IMR-90 (cell line): Measurements from ENCODE around the gene DOCK4. TPM values are rescaled to one million over a fixed set of nuclear protein-coding genes. Genes with fewer than 3 reads are reported as not detected.

Experiments
- ATAC-seq: fragments of 200-7000 bp; cut with Tn5 transposase; 2 replicates; pipeline ENCODE4 v1.9.1; 2020; ENCODE audit warnings: low read depth, mild to moderate bottlenecking, moderate library complexity
- BruUV-seq: library from RNA; stranded (reverse); fragments of 400-500 nt; replicated peaks from 2 replicates; lab custom pipeline; 2021; lab: Mats Ljungman, UMichigan
- CTCF ChIA-PET: fragments of 300-600 bp; formaldehyde crosslinking; extraction: SDS; loops from one replicate; lab custom pipeline; 2021; ENCODE audit warnings: antibody characterized with exemption; lab: Yijun Ruan, JAX
- POLR2A ChIA-PET: fragments of 300-600 bp; sonication (Branson Sonifier 250); formaldehyde crosslinking; loops from one replicate; lab custom pipeline; 2022; ENCODE audit warnings: antibody characterized with exemption; ENCODE audit not compliant: unreplicated experiment; lab: Charles Lee
- DNase-seq: peaks from one replicate; pipeline ENCODE4 v3.0.0; 2013
- H2AFZ ChIP-seq: replicated peaks from 2 replicates; pipeline ENCODE3; 2013; ENCODE audit warnings: low read length, mild to moderate bottlenecking; ENCODE audit not compliant: poor library complexity
- H2AK5ac ChIP-seq: 2 replicates; pipeline ENCODE4 v1.6.1; 2013; ENCODE audit warnings: low read depth, low read length, inconsistent platforms
- H2AK9ac ChIP-seq: replicated peaks from 2 replicates; pipeline ENCODE3; 2013; ENCODE audit warnings: mild to moderate bottlenecking, low read depth, low read length, moderate library complexity; ENCODE audit not compliant: poor library complexity
- H2BK120ac ChIP-seq: 2 replicates; pipeline ENCODE4 v1.6.1; 2013; ENCODE audit warnings: low read depth, low read length, inconsistent platforms
- H2BK15ac ChIP-seq: 3 replicates; pipeline ENCODE4 v1.6.1; 2013; ENCODE audit warnings: low read depth, low read length, inconsistent platforms
- H2BK20ac ChIP-seq: 2 replicates; pipeline ENCODE4 v1.6.1; 2013; ENCODE audit warnings: low read depth, mild to moderate bottlenecking, inconsistent platforms, low read length, moderate library complexity
- H2BK5ac ChIP-seq: 2 replicates; pipeline ENCODE4 v1.6.1; 2013; ENCODE audit warnings: mild to moderate bottlenecking, low read depth, low read length, inconsistent platforms; ENCODE audit not compliant: poor library complexity, severe bottlenecking
- H3K14ac ChIP-seq: replicated peaks from 2 replicates; pipeline ENCODE4 v1.6.1; 2013; ENCODE audit warnings: low read depth, low read length, inconsistent platforms
- H3K18ac ChIP-seq: 2 replicates; pipeline ENCODE4 v1.6.1; 2013; ENCODE audit warnings: low read depth, low read length, control low read depth
- H3K23ac ChIP-seq: 2 replicates; pipeline ENCODE4 v1.6.1; 2013; ENCODE audit warnings: low read depth, low read length, inconsistent platforms
- H3K27ac ChIP-seq: 2 replicates; pipeline ENCODE4 v1.5.1; 2013; ENCODE audit warnings: mild to moderate bottlenecking, control low read depth, low read length; ENCODE audit not compliant: insufficient read depth
- H3K27me3 ChIP-seq: 2 replicates; pipeline ENCODE4 v1.6.1; 2013; ENCODE audit warnings: low read length; ENCODE audit not compliant: control insufficient read depth, insufficient read depth
- H3K36me3 ChIP-seq: 2 replicates; pipeline ENCODE4 v1.6.1; 2013; ENCODE audit warnings: low read length, mixed read lengths; ENCODE audit not compliant: control insufficient read depth, insufficient read depth
- H3K4ac ChIP-seq: 2 replicates; pipeline ENCODE4 v1.6.1; 2013; ENCODE audit warnings: low read depth, low read length, inconsistent platforms
- H3K4me1 ChIP-seq: 2 replicates; pipeline ENCODE4 v1.6.1; 2013; ENCODE audit warnings: low read length, mixed read lengths; ENCODE audit not compliant: control insufficient read depth, insufficient read depth
- H3K4me2 ChIP-seq: 2 replicates; pipeline ENCODE4 v1.6.1; 2013; ENCODE audit warnings: low read depth, mild to moderate bottlenecking, control low read depth, low read length, moderate library complexity
- H3K4me3 ChIP-seq: 2 replicates; pipeline ENCODE4 v1.5.1; 2013; ENCODE audit warnings: low read depth, mild to moderate bottlenecking, control low read depth, low read length, moderate library complexity; ENCODE audit not compliant: insufficient read depth
- H3K56ac ChIP-seq: 2 replicates; pipeline ENCODE4 v1.6.1; 2013; ENCODE audit warnings: low read length, inconsistent platforms; ENCODE audit not compliant: insufficient read depth; ENCODE audit errors: extremely low read depth
- H3K79me1 ChIP-seq, 2 experiments: 2 replicates each; pipeline ENCODE4 v1.6.1; 2013; ENCODE audit warnings: low read length in 2 of 2, inconsistent platforms in 1 of 2, low read depth in 1 of 2
- H3K9ac ChIP-seq: 2 replicates; pipeline ENCODE4 v1.6.1; 2013; ENCODE audit warnings: low read depth, low read length, control low read depth
- H3K9me1 ChIP-seq: 2 replicates; pipeline ENCODE4 v1.6.1; 2013; ENCODE audit warnings: low read length, inconsistent platforms; ENCODE audit not compliant: insufficient read depth
- H3K9me3 ChIP-seq: 2 replicates; pipeline ENCODE4 v1.6.1; 2013; ENCODE audit warnings: low read length; ENCODE audit not compliant: control insufficient read depth, insufficient read depth
- H4K20me1 ChIP-seq: 2 replicates; pipeline ENCODE4 v1.6.1; 2013; ENCODE audit warnings: low read length, inconsistent platforms; ENCODE audit not compliant: insufficient read depth
- H4K5ac ChIP-seq: 2 replicates; pipeline ENCODE4 v1.6.1; 2013; ENCODE audit warnings: mild to moderate bottlenecking, low read depth, low read length, control low read depth
- H4K8ac ChIP-seq, 2 experiments: 2 replicates each; pipeline ENCODE4 v1.6.1; 2013; ENCODE audit warnings: low read depth in 2 of 2, low read length in 2 of 2, control low read depth in 1 of 2, inconsistent platforms in 1 of 2
- H4K91ac ChIP-seq: 2 replicates; pipeline ENCODE4 v1.6.1; 2013; ENCODE audit warnings: low read depth, low read length, inconsistent platforms; ENCODE audit not compliant: insufficient read depth
- BHLHE40 ChIP-seq: fragments of 150-350 bp; IDR thresholded peaks from 2 replicates; pipeline ENCODE4 v1.6.1; 2016; ENCODE audit warnings: mild to moderate bottlenecking, low read depth, low read length
- CEBPB ChIP-seq: IDR thresholded peaks from 2 replicates; pipeline ENCODE4 v1.6.1; 2012; ENCODE audit warnings: low read depth, low read length, improper control_type of control experiment
- CHD1 ChIP-seq: IDR thresholded peaks from 2 replicates; pipeline ENCODE4 v1.6.1; 2012; ENCODE audit warnings: low read depth, low read length, improper control_type of control experiment
- FOS ChIP-seq: fragments of 150-350 bp; IDR thresholded peaks from 2 replicates; pipeline ENCODE4 v1.6.1; 2016; ENCODE audit warnings: low read depth, low read length
- MAFK ChIP-seq: IDR thresholded peaks from 2 replicates; pipeline ENCODE4 v1.6.1; 2012; ENCODE audit warnings: low read depth, low read length, improper control_type of control experiment
- MAZ ChIP-seq: IDR thresholded peaks from 2 replicates; pipeline ENCODE4 v1.6.1; 2012; ENCODE audit warnings: low read depth, mild to moderate bottlenecking, low read length, improper control_type of control experiment, moderate library complexity, borderline replicate concordance
- MXI1 ChIP-seq: IDR thresholded peaks from 2 replicates; pipeline ENCODE4 v1.6.1; 2012; ENCODE audit warnings: low read depth, mild to moderate bottlenecking, low read length, moderate library complexity, borderline replicate concordance
- NFE2L2 ChIP-seq: fragments of 150-350 bp; IDR thresholded peaks from 2 replicates; pipeline ENCODE4 v1.6.1; 2016; ENCODE audit warnings: low read depth, mild to moderate bottlenecking, low read length
- POLR2A ChIP-seq: IDR thresholded peaks from 2 replicates; pipeline ENCODE4 v1.6.1; 2012; ENCODE audit warnings: mild to moderate bottlenecking, low read depth, low read length
- RAD21 ChIP-seq: IDR thresholded peaks from 2 replicates; pipeline ENCODE4 v1.6.1; 2012; ENCODE audit warnings: low read length, improper control_type of control experiment
- RCOR1 ChIP-seq: IDR thresholded peaks from 2 replicates; pipeline ENCODE4 v1.6.1; 2012; ENCODE audit warnings: mild to moderate bottlenecking, low read length, improper control_type of control experiment; ENCODE audit not compliant: insufficient replicate concordance
- RFX5 ChIP-seq: IDR thresholded peaks from 2 replicates; pipeline ENCODE4 v1.8.0; 2012; ENCODE audit warnings: low read depth, mild to moderate bottlenecking, low read length, moderate library complexity
- SMC3 ChIP-seq: fragments of 150-350 bp; IDR thresholded peaks from 2 replicates; pipeline ENCODE4 v1.6.1; 2016; ENCODE audit warnings: low read depth, mild to moderate bottlenecking, antibody characterized with exemption, low read length, moderate library complexity
- WGBS, 2 experiments: methylation state at CpG; one replicate each; pipeline versions ENCODE4 v1.1.5 to v1.1.7; 2013; ENCODE audit warnings: missing lambda C conversion rate in 2 of 2; ENCODE audit not compliant: insufficient read length in 1 of 2; ENCODE audit errors: extremely low coverage in 2 of 2; 5-methylcytosine and 5-hydroxymethylcytosine counted together
- dilution Hi-C: fragments of 300-500 bp; cut with HindIII; formaldehyde crosslinking; loops from one replicate; pipeline ENCODE4 v1.14.3; 2018; ENCODE audit warnings: low sequenced_read_pairs; ENCODE audit not compliant: unreplicated experiment
- in situ Hi-C: fragments of 300-500 bp; cut with MboI; formaldehyde crosslinking; loops from 3 replicates; pipeline ENCODE4 v1.14.3; 2019; ENCODE audit warnings: low sequenced_read_pairs, inconsistent platforms, mixed read lengths
- intact Hi-C: fragments of 100-400 bp; cut with micrococcal nuclease; formaldehyde crosslinking; loops from 2 replicates; pipeline ENCODE4 v1.10.0; 2022
- polyA plus RNA-seq, 3 experiments: library from polyadenylated mRNA; depleted of rRNA; stranded (reverse); fragments of >200 nt; gene quantifications; 2 replicates each; pipeline ENCODE4 v1.2.3, GENCODE V29; 2012; ENCODE audit warnings: low replicate concordance in 1 of 3
- total RNA-seq: library from RNA; depleted of rRNA; stranded (reverse); fragments of >200 nt; gene quantifications from 2 replicates; pipeline ENCODE4 v1.2.3, GENCODE V29; 2012
- TF ChIP-seq, protein P1 (sequence below): conservative IDR thresholded peaks from 2 replicates; pipeline ENCODE4 v1.5.1; 2012; ENCODE audit warnings: mild to moderate bottlenecking, low read depth, low read length, improper control_type of control experiment
- TF ChIP-seq, protein P2 (sequence below): fragments of 150-350 bp; IDR thresholded peaks from 2 replicates; pipeline ENCODE4 v1.6.1; 2016; ENCODE audit warnings: low read depth, mild to moderate bottlenecking, low read length, moderate library complexity, borderline replicate concordance
- TF ChIP-seq, protein P3 (sequence below): fragments of 150-350 bp; IDR thresholded peaks from 2 replicates; pipeline ENCODE4 v1.6.1; 2017; ENCODE audit warnings: mild to moderate bottlenecking, antibody characterized with exemption, low read length, low read depth

The DOCK4 gene
- total and polyA plus RNA-seq, 2 of the 4 experiments (the other 2 are of a cell fraction) = 4.4 to 12.2 TPM

DNA sequence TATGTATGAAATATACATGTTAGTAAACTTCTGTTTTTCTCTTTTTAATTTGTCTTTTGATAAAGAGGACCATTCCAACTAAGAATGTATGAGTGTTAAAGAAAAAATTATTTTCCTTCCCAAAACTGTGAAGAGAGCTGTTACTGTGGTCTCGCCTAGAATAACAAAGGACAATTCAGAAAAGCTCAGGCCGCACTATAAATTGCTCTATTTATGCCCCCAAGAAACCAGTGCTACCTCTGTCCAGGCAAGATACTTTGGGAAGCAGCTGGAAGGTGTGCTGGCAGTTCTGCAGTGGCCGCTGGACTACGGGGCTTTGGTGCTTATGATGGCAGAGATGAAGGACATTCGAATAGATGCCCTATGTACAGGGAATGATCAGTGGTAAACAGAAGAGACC lies 252.1 kb downstream of the DOCK4 start:
- H3K4me1 ChIP-seq = no peaks in the 10 kb centered on the region
- H3K4me3 ChIP-seq = no peak overlapping the region
- no TSS peak for BruUV-seq
- no peaks in the 10 kb centered on the region for H3K9me1 ChIP-seq
- POLR2A ChIA-PET = no interaction called here
- intact Hi-C loops = loop anchor here (10.0 kb wide), 2 partner anchors 461 to 1251 kb away; no protein-coding TSS in a partner anchor
- ATAC-seq = no peak
- no peak overlapping the region for H3K27ac ChIP-seq
- in situ Hi-C loops = no loop called here
- H2BK5ac ChIP-seq = no peak overlapping the region
- H3K79me1 ChIP-seq = no peaks in the 10 kb centered on the region
- no peak overlapping the region for H2AK5ac ChIP-seq
- no peaks in the 10 kb centered on the region; the same call in 1 of the 2 replicates for H3K36me3 ChIP-seq
- dilution Hi-C loops = no loop called here
- no peak overlapping the region for H4K5ac ChIP-seq
- CTCF ChIA-PET = interaction anchor here (0.6 kb wide), 1 partner anchor 514 kb away, joined by 3 read pairs; no protein-coding TSS in a partner anchor
- no peak overlapping the region for H3K4me2 ChIP-seq
- no peaks in the 10 kb centered on the region for H3K9me3 ChIP-seq
- H4K91ac ChIP-seq = no peak overlapping the region
- TF ChIP-seq SMC3 (no peak), RAD21 (no peak), MAZ (no peak), RFX5 (no peak), MXI1 (no peak), CHD1 (no peak), CEBPB (no peak), FOS (no peak), BHLHE40 (no peak), RCOR1 (no peak), POLR2A (no peak), MAFK (no peak), NFE2L2 (no peak)
- TF ChIP-seq, protein P1, sequence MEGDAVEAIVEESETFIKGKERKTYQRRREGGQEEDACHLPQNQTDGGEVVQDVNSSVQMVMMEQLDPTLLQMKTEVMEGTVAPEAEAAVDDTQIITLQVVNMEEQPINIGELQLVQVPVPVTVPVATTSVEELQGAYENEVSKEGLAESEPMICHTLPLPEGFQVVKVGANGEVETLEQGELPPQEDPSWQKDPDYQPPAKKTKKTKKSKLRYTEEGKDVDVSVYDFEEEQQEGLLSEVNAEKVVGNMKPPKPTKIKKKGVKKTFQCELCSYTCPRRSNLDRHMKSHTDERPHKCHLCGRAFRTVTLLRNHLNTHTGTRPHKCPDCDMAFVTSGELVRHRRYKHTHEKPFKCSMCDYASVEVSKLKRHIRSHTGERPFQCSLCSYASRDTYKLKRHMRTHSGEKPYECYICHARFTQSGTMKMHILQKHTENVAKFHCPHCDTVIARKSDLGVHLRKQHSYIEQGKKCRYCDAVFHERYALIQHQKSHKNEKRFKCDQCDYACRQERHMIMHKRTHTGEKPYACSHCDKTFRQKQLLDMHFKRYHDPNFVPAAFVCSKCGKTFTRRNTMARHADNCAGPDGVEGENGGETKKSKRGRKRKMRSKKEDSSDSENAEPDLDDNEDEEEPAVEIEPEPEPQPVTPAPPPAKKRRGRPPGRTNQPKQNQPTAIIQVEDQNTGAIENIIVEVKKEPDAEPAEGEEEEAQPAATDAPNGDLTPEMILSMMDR = no peak
- TF ChIP-seq, protein P2, sequence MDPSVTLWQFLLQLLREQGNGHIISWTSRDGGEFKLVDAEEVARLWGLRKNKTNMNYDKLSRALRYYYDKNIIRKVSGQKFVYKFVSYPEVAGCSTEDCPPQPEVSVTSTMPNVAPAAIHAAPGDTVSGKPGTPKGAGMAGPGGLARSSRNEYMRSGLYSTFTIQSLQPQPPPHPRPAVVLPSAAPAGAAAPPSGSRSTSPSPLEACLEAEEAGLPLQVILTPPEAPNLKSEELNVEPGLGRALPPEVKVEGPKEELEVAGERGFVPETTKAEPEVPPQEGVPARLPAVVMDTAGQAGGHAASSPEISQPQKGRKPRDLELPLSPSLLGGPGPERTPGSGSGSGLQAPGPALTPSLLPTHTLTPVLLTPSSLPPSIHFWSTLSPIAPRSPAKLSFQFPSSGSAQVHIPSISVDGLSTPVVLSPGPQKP = no peak
- TF ChIP-seq, protein P3, sequence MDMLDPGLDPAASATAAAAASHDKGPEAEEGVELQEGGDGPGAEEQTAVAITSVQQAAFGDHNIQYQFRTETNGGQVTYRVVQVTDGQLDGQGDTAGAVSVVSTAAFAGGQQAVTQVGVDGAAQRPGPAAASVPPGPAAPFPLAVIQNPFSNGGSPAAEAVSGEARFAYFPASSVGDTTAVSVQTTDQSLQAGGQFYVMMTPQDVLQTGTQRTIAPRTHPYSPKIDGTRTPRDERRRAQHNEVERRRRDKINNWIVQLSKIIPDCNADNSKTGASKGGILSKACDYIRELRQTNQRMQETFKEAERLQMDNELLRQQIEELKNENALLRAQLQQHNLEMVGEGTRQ = no peak
- H3K4ac ChIP-seq = no peak overlapping the region
- H3K9ac ChIP-seq = no peak overlapping the region
- H3K27me3 ChIP-seq = no peaks in the 10 kb centered on the region
- no peak for DNase-seq
- WGBS, 2 experiments = no CpG with 5 or more reads among the region's 5 CpGs
- no peak overlapping the region for H3K56ac ChIP-seq
- no peak overlapping the region for H4K8ac ChIP-seq
- no peak overlapping the region for H3K23ac ChIP-seq
- H2AFZ ChIP-seq = no peak overlapping the region
- H3K14ac ChIP-seq = no peak overlapping the region
- no peak overlapping the region for H2BK20ac ChIP-seq
- no peak overlapping the region for H2AK9ac ChIP-seq
- no peaks in the 10 kb centered on the region for H4K20me1 ChIP-seq
- H2BK15ac ChIP-seq = no peak overlapping the region
- H3K18ac ChIP-seq = no peak overlapping the region
- H2BK120ac ChIP-seq = no peak overlapping the region
